ENCODE results near the gene ZNF77.

- TF ChIP-seq CTCF (IDR thresholded peaks at IDR 0.05; ENCODE audit: low read length) (no peak), EZH2 (IDR thresholded peaks at IDR 0.05; ENCODE audit: borderline replicate concordance, low read length) (no peak)
These were observed 34.0 kb upstream of the ZNF77 start for GRCh38 chr19:2978772-2979171.

All from OCI-LY1 (cell line).